Neural cell (in vitro differentiated cells): ENCODE results near the gene SVEP1.

Experiments used
- EP300 ChIP-seq: fragments of 450-650 bp; conservative IDR thresholded peaks from 2 replicates; pipeline ENCODE4 v1.6.1; 2014; ENCODE audit warnings: antibody characterized with exemption, mild to moderate bottlenecking, moderate library complexity; ENCODE audit not compliant: poor library complexity, severe bottlenecking
- POLR2AphosphoS5 ChIP-seq: IDR thresholded peaks from 2 replicates; pipeline ENCODE4 v1.6.1; 2012
- RAD21 ChIP-seq: fragments of 450-650 bp; conservative IDR thresholded peaks from 2 replicates; pipeline ENCODE4 v1.6.1; 2014; ENCODE audit warnings: antibody characterized with exemption, mild to moderate bottlenecking, moderate library complexity
- REST ChIP-seq: IDR thresholded peaks from 2 replicates; pipeline ENCODE4 v1.6.1; 2012; ENCODE audit warnings: borderline replicate concordance
- TF ChIP-seq, protein P1 (sequence below): fragments of 450-650 bp; IDR thresholded peaks from 2 replicates; pipeline ENCODE4 v1.5.1; 2014; ENCODE audit warnings: antibody characterized with exemption, mild to moderate bottlenecking, moderate library complexity; ENCODE audit not compliant: poor library complexity, severe bottlenecking

DNA sequence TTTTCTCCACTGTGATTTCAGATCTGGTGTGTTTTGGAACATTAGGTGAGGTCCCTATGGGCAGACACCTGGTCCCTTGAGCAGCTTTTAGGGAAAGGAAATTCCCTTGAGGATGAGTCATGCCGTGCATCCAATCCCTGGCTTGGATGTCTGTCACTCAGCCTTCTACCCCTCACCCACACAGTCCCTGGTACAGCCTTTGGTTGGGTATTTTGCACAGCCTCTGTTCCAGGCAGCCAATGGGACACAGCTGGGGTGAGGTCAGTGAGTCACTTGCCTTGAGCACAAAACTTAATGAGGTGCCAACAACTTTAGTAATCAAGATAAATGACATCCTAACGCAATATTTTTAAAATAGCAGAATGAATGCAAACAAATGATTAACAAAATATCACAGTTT is 22.7 kb upstream of the SVEP1 start:
- TF ChIP-seq RAD21 (no peak), REST (no peak), POLR2AphosphoS5 (no peak), EP300 (no peak)
- TF ChIP-seq, protein P1, sequence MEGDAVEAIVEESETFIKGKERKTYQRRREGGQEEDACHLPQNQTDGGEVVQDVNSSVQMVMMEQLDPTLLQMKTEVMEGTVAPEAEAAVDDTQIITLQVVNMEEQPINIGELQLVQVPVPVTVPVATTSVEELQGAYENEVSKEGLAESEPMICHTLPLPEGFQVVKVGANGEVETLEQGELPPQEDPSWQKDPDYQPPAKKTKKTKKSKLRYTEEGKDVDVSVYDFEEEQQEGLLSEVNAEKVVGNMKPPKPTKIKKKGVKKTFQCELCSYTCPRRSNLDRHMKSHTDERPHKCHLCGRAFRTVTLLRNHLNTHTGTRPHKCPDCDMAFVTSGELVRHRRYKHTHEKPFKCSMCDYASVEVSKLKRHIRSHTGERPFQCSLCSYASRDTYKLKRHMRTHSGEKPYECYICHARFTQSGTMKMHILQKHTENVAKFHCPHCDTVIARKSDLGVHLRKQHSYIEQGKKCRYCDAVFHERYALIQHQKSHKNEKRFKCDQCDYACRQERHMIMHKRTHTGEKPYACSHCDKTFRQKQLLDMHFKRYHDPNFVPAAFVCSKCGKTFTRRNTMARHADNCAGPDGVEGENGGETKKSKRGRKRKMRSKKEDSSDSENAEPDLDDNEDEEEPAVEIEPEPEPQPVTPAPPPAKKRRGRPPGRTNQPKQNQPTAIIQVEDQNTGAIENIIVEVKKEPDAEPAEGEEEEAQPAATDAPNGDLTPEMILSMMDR, result no peak
